ENCODE results near the gene ELOB. TPM values are rescaled to one million over a fixed set of nuclear protein-coding genes. Genes with fewer than 3 reads are reported as not detected.

ELOB gene
- total RNA-seq, 1 donor from 2014 or later: 128 TPM

DNA sequence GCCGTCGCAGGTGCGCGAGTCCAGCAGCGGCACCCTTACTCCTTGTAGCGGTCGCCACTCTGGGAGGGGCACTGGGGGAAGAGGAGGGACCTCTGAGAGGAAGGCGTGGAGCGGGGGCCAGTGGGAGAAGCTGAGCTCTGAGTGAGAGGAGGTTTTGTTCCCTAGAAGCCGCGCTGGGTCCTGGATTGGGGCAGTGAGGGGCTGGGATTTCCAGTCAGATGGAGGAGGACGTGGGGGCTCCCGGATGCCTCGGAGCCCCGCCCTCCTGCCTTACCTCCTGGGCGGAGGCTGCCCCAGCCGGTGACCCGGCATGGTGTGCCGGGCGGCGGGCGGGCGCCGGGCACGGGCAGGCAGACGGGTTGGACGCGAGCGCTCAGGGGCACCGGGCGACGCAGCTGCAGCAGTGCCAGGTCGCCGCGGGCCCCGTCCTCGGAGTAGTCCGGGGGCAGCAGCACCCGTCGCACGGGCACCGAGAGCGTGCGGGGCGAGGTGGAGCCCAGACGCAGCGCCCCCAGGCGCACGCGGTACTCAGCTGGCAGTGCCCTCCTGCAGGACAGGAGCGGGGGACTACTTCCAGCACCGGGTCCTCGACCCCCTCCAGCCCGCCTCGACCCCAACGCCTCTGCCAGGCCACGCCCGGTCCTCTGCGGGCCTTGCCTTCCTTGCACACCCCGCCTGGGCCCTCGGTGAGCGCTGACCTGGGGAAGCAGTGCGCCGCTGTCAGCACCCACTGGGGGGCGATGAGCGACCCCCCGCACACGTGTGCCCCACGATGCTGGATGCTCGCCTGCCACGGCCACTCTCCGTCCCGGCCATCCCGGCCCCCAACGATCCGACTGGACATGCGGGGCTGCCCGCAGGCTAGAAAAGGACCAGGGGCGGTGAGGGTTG lies 8.3 kb upstream of the ELOB start:
- FAIRE-seq: no peak
- DNase-seq (ENCODE audit: low spot score in 2 of 2): peak in 1 of 2 donors; percentile 58

DNA sequence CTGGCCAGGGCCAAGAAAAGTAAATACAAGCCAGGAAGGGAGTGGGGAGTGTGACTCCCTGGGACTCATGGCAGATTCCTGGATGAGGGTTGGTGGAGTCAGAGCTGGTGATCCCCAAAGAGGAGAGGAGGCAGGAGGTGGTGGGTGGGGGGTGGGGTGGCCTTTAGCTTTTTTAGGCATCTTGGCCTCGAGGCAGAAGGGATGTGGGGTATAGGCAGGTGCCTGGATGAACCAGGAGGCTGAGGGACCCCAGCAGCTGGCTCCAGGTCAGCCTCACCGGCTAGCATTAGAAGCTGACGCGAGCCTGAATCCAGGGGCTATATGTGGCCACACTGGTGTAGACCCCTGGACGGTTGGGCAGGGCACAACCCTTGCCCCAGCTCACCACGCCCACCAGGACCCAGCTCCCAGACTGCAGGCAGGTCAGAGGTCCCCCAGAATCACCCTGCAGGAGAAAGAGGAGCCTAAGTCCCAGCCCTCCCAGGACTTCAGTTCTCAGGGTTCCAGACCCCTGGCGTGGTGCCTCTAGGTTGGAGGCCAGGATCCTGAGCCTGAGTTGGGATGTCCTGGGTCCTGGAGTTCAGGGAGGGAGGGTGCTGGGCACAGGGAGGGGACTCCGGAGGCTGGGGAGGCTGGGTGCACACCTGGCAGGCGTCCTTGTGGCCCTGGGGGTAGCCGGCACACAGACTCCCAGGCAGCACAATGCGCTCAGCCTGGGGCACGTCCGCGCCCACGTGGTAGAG lies 7.4 kb upstream of the ELOB start:
- DNase-seq (ENCODE audit: low spot score in 2 of 2) (no peak), FAIRE-seq (no peak)

DNA sequence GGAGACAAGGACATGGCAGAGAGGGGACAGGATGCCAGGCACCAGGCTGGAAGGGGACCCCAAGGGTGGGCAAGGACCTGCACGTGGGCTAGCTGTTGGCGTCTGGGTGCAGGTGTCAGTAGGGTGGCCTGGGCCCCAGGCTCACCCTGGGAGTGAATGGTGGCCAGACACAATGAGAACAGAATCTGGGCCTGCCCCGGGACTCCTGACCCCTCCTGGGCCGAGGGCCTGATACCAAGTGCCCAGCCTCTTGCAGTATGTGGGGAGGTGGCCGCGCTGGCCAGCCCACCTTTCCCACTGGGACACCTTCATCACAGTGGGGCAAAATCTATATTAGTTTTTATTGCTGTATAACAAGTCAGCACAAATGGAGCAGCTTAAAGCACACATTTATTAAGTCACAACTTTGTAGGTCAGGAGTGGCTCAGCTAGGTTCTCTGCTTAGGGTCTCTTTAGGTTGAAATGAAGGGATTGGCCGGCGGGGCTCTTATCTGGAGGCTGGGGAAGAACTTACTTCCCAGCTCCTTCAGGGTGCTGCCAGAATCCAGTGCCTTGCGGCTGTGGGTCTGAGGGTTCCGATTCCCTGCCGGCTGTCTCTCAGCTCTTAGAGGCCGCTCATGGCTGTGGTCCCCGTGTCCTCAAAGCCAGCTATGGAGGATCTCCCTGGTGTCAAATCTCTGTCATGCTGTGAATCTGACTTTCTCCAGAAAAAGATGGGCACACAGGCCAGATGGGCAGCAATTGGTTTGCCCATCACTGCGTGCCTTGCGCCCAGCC lies 6.7 kb upstream of the ELOB start:
- FAIRE-seq: no peak

DNA sequence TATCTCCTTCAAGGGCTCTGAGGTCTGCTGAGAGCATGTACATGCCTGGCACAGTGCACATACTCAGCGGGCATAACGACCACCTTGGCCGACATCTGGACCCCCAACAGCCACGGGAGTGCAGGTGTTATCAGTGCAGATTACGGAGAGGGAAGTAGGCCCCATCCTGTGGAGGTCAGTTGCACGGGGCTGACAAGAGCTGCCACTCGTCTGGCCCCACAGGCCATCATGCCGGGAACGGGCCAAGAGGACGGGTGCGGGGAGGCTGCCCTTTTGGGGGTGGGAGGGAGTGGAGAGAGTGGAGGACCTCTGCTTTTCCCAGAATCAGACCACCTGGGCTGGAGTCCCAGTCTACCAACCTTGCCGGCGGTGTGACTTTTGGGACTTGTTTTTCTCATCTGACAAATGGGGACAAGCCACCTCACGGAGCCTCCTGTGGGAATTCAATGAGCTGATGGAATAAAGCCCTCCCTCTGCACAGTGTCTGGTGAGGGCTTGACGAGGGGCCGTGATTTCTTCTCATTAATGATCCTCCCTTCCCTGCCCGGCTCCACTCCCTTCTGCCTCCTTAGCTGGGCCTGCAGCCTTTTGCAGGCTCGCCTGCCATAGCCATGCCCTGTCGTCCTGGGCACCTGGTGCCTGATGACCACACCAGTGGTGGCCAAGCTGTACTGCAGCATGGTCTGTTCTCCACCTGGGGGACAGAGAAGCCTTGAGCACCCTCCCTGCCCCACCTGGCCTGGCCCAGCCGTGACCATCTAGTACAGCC lies 5.7 kb upstream of the ELOB start:
- DNase-seq (ENCODE audit: low spot score in 2 of 2) (no peak), FAIRE-seq (no peak)

More for the DNA sequence above, 6.7 kb upstream of the ELOB start:
- DNase-seq (ENCODE audit: low spot score in 2 of 2): no peak

DNA sequence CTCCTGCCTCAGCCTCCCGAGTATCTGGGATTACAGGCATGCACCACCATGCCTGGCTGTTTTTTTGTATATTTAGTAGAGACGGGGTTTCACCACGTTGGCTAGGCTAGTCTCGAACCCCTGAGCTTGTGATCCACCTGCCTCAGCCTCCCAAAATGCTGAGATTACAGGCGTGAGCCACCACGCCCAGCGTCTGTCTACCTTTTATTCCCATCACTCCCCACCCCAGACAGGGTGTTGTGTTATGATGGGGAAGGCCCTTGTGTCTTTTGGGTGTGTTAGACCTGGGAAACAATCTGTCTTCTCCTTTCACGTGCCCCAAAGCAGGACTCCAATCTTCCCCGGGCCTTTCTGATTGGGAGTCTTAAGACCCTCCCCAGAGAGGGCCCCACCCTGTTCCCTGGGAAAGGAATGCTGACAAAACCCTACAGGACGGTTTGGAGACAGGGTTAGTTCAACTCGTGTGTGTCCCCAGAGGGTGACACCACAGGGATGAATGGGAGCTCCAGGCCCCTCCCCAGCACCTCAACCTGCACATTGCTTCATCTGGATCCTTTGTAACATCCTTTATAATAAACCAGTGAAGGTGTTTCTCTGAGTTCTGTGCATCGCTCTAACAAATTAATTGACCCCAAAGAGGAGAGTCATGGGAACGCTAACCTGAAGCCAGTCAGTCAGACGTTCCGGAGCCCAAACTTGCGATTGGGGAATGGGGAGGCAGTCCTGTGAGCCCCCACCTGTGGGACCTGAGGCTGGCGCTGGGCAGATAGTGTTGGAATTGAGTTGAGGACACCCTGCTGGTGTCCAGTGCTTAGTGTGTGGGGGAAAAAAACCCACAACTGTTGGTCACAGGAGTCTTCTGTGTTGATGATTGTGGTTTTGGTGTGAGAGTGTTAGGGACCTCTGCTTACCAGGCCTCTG lies 3.2 kb upstream of the ELOB start:
- DNase-seq (ENCODE audit: low spot score in 2 of 2): no peak
- FAIRE-seq: no peak

DNA sequence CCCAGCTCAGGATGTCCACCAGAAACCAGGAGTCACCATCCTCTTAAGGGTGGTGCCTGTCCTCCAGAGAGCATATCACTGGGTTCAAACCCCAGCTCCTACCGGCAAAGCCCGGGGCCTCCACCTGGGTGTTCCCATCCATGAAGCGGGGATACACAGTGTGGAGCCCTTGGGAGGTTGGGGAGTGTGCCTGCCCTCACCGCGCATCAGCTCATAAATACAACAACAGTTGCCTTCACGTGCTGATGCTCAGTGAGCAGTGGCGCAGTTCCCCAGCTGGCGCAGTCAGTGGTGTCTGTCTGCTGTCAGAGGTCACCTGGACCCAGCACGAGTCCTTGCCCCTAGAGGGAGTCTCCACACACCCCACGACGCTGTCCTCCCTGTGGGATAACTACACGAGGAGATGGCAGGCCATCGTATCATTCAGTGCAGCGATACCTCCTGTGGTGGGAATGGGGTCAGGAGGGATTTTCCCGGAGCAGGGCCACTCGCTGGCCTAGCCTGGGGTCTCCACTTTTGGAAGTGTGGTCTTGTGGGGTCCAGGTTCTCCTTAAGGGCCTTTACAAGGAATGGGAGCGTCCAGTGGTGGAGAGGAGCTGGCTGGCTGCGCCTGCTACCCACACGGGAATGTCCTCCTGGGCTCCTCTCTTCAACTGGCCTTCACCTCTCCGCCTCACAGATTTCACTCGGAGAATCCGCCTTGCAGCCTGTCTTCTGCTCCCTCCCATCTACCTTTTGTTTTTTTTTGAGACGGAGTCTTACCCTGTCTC lies 2.3 kb upstream of the ELOB start:
- DNase-seq (ENCODE audit: low spot score in 2 of 2) (no peak), FAIRE-seq (no peak)

DNA sequence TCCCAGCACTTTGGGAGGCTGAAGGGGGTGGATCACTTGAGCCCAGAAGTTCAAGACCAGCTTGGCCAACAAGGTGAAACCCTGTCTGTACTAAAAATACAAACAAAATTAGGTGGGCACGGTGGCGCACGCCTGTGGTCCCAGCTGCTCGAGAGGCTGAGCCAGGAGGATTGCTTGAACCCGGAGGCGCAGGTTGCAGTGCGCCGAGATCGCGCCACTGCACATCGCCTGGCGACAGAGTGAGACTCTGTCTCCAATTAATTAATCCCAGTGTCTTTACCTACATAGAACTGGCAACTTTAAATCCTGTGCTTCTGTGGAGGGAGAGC lies 1.5 kb upstream of the ELOB start:
- DNase-seq (ENCODE audit: low spot score in 2 of 2) (no peak), FAIRE-seq (no peak)

DNA sequence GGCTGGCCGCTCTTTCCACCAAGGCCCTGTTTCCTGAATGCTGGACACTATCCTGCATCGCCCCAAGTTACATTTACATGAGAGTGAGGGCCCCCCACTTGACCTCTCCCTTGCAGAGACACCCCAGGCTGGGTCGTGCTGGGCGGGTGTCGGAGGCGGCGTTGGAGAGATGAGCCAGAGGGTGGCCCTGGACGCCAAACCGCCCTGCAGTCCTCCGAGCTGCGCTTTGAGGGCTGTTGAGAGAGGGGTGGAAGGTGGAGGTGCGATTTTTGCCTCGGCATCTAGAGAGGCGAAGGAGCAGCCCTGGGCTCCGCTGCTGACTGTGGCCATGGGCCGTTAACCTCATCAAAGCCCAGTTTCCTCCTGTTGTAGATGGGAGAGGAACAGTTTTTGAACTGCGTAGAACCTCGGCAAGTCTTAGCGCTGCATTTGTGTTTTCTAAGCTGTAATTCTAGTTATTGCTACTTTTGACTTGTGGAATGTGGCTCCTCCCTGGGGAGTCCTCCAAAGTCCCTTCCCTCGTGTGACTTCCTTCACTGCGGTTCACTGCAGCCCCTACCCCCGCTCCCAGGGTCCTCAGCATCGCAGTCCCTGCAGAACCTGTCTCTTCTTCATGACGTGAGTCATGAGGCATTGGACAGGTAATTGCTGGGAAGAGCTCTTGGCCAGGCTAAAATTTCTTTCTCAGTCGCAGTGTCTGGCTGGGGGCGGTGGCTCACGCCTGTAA lies 986 bp upstream of the ELOB start:
- FAIRE-seq: no peak
- DNase-seq (ENCODE audit: low spot score in 2 of 2): peak in 1 of 2 donors; percentile 46

DNA sequence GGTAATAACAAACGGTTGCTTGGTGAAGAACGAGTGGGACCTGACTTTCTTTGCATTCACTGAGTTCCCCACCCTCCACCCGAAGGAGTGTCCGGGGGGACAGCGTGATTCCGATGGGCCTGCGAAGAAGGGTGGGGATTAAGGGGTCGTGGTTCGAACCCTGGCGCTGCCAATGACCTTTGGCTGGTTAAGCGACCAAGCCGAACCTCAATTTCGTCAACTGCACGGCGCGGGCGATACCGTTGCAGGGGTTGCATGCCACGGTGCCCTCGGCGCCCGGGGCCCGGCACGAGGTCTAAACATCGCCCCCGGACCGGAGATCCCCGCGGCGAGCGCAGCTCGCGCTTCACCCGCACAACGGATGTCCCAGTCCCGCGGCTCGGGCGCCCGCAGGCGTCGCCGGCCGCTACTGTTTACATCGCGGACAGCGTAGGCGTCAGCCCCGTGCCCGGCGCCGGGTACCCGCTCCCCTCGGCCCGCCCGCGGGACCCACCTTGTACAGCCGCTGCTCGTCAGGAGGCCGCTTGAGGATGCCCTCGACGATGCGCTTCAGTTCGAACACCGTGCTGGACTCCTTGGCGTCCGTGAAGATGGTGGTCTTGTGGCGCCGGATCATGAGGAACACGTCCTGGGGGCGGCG lies 460 bp downstream of the ELOB start:
- DNase-seq (ENCODE audit: low spot score in 2 of 2) (peak in 1 of 2 donors; percentile 59), FAIRE-seq (no peak)

DNA sequence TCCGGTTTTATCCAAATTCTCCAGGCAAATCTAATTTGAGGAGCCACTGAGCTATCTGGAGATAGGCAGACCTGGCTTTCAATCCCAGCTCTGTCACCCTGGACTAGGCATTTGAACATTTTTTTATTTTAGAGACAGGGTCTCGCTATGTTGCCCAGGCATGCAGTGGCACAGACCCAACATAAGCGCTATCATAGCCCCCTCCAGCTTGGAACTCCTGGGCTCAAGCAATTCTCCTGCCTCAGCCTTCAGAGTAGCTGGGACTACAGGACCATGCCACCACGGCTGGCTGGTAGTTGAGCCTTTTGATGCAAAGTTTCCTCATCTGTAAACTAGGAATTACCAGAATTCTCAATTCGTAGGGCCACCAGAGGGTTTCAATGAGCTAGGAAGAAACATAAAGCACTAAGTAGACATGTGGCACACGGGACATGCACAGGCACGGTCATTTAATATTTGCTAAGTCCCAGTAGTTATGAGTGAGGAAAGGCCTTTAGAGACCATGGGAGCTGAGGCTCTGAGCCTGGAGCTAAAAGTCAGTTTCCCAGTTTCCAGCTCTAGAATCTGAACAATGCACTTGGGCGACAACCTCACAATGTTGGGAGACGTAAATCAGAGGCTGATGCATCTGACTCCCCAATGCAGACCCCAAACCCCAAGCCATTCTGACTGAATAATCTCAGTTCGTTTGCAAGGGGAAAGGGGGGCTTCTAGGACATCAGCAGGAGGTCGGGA lies 1.1 kb downstream of the ELOB start:
- DNase-seq (ENCODE audit: low spot score in 2 of 2) (no peak), FAIRE-seq (no peak)

DNA sequence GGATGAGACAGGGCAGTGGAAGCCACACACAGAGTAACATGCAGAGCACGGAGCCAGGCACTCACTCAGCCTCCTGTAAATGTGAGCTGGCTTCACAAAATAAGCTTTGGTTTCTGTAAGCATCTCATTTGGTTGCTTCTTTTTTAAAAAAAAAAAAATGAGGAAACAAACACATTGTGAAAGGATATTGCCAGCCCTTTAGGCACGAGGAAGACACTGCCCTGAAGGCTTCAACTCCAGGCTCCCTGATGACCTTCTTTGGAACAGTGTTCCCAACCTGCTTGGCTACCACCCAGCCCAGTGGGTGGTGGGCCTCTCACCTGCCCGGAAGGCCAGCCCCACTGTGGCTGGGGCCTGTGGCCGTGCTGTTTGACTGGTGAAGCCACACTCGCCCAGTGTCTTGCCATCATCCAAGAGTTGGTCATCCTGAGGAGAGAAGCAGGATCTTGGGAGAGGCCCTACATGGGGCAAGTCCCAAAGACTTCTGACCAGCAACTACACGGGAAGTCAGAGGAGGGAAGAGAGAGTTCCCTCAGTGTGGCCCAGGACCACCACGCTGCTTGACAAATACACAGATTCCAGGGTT lies 1.9 kb downstream of the ELOB start:
- no peak for DNase-seq (ENCODE audit: low spot score in 2 of 2)
- FAIRE-seq: no peak

DNA sequence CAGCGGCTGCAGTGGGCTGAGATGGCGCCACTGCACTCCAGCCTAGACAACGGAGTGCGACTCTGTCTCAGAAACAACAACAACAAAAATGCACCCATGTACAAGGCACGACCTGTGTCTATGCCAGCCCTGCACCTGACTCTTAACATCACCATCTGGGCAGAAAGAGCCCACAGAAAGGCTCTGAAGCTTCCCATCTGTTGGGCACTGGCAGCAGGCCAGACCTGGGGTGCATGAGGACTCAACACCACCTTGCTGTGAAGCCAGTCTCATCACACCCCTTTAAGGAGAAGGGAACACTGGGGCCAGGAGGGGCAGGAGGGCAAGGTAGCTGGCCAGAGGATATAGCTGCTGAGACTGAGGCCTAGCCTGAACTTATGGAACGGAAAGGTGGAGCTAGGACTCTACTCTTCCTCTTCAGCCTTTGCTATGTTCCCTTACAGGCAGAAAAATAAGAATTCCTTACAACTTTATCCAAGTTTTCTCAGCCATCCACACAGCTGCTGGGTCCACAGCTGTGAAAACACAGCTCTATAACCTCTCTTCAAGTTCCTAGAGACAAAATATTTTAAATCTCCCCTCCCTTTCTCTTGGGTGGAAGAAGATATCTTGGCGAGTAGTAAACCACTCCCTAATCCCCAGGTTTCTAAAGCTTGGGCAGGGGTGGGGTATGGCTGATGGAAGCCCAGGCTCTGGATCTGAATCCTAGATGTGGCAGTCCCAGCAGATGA lies 2.8 kb downstream of the ELOB start:
- DNase-seq (ENCODE audit: low spot score in 2 of 2) (no peak), FAIRE-seq (no peak)

DNA sequence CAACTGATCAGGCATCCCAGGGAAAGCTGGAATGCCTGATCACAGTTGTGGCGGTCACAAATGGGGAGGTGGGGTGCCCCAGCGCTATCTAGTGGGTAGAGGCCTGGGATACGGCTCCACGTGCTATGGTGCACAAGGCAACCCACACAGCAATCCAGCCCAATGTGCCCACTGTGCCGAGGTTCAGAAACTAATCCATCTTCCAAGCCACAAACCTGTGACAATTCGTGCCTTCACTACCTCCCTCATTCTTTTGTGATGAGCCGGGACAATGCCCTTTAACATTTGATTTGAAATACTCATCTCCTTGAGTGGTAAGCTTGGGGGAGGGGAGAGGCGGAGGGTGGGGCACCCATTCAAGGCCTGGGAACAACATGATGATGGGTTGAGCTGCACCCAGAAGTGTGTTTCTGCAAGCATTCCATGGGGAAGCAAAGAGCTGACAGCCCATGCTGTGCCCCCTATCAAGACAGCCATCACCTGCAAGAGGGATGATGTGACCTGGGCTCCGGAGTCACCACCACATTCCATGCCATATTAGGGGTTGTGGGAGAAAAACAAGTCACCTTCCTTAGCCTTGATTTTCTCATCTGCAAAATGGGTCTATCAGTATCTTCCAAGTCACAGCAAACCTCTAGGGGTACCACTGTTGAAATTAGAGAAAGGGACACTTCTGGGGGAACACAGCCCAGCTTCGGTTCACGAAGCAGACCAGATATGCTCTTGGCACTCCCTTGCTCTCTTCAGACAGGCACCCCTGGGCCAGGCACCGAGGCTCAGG lies 3.7 kb downstream of the ELOB start:
- FAIRE-seq (no peak), DNase-seq (ENCODE audit: low spot score in 2 of 2) (no peak)

DNA sequence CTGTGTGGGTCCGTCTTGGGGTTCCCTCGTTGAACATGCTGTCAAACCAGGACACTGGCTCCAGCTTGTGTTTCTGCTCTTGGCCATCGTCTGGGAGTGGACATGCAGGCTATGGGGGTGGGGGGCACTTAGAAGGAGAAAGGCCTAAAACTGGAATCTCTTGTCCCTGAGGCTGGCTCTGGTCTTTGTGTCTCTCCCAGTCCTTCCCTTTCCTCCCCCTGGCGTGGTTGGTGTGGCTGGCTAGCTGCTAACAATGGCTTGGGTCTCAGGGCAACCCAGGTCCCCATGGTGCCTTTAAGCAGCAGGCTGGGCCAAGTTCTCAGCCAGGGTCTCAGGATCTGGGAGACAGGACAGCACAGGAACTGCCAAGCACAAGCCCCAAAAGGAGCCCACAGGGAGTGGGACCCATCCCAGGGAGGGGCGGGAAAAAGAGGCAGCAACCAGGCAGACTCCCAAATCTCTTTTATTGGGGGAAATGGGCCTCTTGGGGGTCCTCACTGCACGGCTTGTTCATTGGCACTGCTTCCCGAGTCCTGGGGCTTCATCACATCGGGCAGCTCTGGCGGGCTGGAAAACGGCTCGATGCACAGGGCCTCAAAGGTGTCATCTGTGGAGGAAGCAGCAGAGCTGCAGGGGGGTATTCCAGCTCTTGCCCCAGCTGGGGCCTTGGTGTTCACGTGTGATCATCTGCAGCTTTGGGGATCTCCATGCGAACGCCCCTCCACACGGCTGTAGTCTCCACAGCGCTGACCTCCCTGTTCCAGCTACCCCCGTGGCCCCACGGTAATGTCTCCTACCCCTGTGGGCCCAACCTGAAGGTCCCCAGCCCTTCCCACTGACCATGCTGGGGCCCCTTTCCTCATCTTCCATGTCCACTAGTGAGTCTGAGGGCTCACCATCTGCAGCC lies 5.3 kb downstream of the ELOB start:
- no peak for DNase-seq (ENCODE audit: low spot score in 2 of 2)
- no peak for FAIRE-seq

Data from frontal cortex (tissue), 4 donors.